Globus pallidus (tissue), 1 donor: ENCODE measurements around the gene TYMS.

Experiments
- DNase-seq: peaks from one replicate; pipeline ENCODE4 v3.0.0-alpha.2; 2015; ENCODE audit warnings: low spot score

TYMS gene

GRCh38 chr18:712401-713134, 55.1 kb downstream of the TYMS start, which contains the start of gene ENOSF1:
Gene ENOSF1 (minus strand): TSS chr18:712630. CDS start chr18:712587, 43 bp downstream.
- DNase-seq: peak; percentile 66

- DNase-seq: no peak
Observed at GRCh38 chr18:713135-713490, 55.7 kb downstream of the TYMS start.

GRCh38 chr18:715626-716025, 58.2 kb downstream of the TYMS start:
- no peak for DNase-seq

- DNase-seq: no peak
Observed at GRCh38 chr18:717003-717402, 59.5 kb downstream of the TYMS start.
